ENCODE results near the gene NLGN1.

DNA sequence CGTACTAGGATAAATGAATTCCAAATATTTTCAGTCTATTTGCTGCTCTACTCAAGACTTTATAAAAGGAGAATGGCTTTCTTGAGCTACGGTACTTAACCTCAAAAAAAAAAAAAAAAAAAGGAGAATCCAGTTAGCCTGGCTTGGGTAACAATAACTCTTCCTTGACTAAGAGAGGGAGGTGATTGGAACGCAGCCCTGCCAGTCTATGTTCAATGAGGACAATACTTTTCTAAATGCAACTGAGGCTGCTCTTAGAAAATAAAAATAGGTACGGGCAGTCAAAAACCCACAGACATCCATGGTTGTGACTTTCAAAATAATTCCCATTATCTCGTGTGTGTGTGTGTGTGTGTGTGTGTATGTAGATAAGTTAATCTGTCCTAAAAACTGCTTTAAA, 799.9 kb downstream of the NLGN1 start:
- TF ChIP-seq, protein P1, sequence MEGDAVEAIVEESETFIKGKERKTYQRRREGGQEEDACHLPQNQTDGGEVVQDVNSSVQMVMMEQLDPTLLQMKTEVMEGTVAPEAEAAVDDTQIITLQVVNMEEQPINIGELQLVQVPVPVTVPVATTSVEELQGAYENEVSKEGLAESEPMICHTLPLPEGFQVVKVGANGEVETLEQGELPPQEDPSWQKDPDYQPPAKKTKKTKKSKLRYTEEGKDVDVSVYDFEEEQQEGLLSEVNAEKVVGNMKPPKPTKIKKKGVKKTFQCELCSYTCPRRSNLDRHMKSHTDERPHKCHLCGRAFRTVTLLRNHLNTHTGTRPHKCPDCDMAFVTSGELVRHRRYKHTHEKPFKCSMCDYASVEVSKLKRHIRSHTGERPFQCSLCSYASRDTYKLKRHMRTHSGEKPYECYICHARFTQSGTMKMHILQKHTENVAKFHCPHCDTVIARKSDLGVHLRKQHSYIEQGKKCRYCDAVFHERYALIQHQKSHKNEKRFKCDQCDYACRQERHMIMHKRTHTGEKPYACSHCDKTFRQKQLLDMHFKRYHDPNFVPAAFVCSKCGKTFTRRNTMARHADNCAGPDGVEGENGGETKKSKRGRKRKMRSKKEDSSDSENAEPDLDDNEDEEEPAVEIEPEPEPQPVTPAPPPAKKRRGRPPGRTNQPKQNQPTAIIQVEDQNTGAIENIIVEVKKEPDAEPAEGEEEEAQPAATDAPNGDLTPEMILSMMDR (IDR thresholded peaks at IDR 0.05), result no peak
- no peak for TF ChIP-seq EZH2phosphoT487 (IDR thresholded peaks at IDR 0.05)
